ENCODE results near the gene HDAC2. TPM values are rescaled to one million over a fixed set of nuclear protein-coding genes. Genes with fewer than 3 reads are reported as not detected.
"Not testable (repeated sequence)": the region's sequence is repeated elsewhere in the genome, so short reads cannot be mapped to it uniquely, and the experiment has no call there.

HDAC2 gene
- polyA plus RNA-seq, 5 donors, result 177 to 247 (median 222) TPM

GRCh38 chr6:113978084-113978675 is 7.2 kb upstream of the HDAC2 start:
- no peak for DNase-seq

DNA sequence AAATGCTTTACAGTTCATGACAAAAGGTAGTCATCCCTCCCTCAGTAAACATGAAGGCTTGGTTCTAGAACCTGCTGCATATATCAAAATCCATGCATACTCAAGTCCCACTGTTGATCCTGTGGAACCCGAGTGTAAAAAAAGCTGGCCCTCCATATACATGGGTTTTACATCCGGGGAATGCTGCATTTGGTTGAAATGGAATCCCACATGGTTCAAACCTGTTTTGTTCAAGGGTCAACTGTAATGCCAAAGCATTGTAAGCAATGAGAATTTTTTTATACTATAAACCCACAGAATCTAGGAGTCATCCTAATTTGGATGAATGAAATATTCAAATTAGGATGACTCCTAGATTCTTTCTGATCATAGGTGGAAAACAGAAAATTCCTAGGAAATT is 5.9 kb upstream of the HDAC2 start:
- no peak for DNase-seq

DNA sequence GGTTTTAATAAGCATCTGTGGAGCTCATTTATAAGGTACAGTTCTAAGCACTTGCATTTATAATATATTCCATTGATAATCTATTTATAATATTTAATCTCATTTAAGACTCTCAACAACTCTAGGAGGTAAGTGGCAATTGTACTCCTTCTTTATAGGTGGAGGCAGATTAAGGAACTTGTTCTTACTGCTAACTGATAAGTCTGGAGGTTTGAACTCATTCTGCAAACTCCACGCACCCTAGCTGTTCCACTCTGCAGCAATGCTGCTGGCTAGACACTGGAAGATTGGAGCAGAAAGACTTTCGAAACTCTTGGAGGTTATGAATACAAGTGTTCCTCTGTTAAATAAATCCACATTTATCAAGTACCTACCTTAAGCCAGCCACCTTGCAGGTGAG is 793 bp upstream of the HDAC2 start:
- DNase-seq, result no peak

GRCh38 chr6:113969888-113970804 is 802 bp downstream of the HDAC2 start:
- DNase-seq, result peak; percentile 62 to 74

GRCh38 chr6:113968472-113968871 is 2.5 kb downstream of the HDAC2 start:
- no peak for DNase-seq

GRCh38 chr6:113967777-113968176 is 3.2 kb downstream of the HDAC2 start:
- no peak for DNase-seq

DNA sequence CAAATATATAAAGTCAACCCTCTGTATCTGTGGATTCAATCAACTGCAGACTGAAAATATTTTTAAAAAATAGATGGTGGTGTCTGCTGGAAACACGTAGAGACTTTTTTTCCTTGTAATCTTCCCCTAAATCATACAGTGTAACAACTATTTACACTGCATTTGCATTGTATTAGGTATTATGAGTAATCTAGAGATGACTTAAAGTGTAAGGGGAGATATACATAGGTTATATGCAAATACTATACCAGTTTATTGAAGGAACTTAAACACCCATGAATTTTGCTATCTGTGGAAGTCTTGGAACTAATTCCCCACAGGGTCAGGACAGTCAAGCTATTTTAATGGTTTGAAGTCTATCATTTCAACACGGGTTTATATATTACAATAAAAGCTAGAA is 10.2 kb downstream of the HDAC2 start:
- DNase-seq, result no peak

DNA sequence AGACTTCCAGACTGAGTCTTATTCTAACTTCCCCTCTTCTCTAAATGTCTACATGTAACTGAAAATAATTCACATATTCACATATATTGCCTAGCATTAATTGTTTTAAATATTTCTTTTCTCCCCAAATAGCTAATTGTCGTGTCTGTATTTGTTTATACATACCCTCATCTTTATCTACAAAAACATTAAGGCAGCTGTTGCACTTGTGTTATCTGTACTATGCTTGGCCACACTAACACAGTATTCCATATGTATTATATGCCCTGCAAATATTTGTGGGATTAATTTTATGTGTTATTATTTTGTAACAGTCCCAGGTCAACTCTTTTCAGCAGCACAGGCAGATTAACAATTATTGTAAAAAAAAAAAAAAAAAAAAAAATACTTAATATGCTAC is 11.7 kb downstream of the HDAC2 start:
- no peak for DNase-seq

DNA sequence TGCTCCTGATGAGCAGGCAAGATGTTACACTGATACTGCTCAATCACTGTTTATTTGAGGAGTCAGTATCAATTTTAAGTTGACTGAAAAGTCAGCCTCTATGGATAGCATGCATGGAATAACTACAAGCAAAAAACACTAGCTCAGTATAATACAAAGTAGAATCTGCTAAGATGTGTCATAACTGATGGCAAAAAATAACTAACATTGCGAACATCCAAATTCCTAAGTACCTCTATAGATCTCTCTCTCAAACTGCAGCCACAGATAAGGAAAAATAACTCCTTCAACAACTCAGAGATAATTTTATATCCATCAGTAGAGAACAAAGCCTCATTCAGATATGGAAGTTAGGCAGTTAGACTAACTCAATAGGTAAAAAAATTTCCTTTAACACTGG is 16.3 kb downstream of the HDAC2 start:
- DNase-seq, result no peak

- DNase-seq, result no peak
Observed at GRCh38 chr6:113953346-113953745, 17.6 kb downstream of the HDAC2 start.

DNA sequence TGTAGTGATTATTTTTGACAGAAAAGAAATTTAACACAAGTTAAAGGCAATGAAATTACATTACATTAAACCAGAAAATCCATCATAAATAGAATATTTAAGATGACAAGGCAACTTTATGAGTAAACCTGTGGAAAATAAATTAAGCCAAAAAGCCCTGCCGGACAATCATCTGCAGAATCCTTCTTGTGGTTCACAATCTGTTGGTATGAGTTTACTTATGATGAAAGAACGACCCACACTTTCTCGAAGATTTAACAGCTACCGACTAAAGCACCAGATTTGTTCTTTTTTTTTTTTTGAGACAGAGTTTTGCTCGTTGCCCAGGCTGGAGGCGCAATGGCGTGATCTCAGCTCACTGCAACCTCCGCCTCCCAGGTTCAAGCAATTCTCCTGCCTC is 21.4 kb downstream of the HDAC2 start:
- no peak for DNase-seq

DNA sequence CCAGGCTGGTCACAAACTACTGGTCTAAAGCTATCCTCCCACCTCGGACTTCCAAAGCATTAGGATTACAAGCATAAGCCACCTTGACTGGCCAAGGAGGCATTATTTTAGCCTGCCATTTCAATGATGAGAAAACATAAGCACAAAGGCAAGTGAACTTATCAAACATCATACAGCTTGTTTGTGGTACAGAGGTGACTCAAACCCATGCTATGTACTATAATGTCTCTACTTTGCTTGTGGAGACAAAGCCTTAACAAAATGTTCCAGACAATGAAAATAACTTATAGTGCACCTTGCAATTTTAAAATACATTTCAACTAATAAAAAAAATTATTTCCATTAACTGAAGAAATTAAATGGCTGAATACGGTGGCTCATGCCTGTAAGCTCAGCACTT is 26.2 kb downstream of the HDAC2 start:
- DNase-seq, result no peak

DNA sequence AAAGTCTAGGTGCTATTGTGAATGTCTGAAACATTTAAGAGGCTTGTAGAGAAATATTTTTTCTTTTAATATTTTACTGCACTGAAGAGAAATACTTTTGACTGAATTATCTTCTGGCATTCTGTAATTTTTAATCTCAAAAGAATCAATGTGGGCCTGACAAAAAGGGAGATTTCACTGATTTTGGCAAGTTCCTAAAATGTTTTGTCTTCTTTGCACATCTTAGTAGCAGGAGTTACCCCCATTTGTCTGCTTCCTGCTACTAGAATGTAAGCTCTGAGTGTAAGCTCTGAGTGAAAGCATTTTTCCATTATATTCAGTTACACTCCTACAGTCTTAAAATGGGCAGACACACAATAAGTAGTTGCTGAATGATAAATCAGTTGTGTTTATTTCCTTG is 31.1 kb downstream of the HDAC2 start:
- DNase-seq, result no peak

DNA sequence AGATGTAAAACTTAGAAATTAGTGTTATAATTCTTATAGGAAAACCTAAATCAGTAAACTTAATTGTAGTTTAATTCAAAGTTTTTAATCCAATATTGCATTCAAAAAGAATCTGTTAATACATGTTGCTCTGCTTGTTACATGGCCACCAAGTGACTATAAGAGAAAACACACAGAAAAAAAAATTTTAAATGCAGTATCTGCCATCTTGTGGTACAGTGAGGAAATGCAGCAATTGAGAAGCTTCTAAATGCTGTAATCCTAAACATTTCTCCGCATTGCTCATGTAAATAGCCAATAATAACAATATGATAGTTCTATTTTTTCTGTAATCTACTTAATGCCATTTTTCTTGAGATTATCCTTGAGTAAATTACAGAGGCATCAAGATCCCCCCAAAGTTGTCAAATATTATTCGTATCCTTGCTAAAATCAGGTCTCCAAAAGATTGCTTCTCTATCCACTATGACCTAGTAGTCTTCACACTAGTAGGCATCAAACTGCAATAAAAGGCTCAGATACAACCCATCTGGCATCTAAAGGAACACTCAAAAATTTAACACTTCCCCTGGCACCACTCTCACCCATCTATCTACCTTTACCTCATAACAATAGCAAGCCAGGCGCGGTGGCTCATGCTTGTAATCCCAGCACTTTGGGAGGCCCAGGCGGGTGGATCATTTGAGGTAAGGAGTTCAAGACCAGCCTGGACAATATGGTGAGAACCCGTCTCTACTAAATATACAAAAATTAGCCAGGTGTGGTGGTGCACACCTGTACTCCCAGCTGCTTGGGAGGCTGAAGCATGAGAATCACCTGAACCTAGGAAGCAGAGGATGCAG is 34.6 kb downstream of the HDAC2 start:
- peak; percentile 50 to 69 for DNase-seq

DNA sequence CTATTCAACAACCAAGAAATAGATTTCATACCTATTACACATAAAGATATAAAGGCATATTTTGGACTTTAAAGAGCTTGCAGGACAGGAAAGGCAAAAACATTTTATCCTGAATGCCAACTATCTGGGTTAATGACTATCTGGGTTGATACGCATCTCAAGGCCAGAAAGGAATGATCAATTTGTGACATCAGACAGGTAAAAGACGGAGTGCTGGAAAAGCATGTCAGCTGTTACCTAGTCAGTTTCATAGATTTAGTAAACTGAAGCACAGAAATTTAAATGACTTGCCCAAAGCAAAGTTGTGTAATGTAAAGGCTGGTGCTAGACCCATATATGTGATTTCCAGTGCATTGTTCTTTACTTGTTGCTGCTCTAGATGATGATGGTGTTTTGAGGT is 36.8 kb downstream of the HDAC2 start:
- no peak for DNase-seq

- not testable (repeated sequence) for DNase-seq
Observed at GRCh38 chr6:113931907-113932306, 39.0 kb downstream of the HDAC2 start.

- no peak for DNase-seq
Observed at GRCh38 chr6:113930183-113930582, 40.8 kb downstream of the HDAC2 start.

DNA sequence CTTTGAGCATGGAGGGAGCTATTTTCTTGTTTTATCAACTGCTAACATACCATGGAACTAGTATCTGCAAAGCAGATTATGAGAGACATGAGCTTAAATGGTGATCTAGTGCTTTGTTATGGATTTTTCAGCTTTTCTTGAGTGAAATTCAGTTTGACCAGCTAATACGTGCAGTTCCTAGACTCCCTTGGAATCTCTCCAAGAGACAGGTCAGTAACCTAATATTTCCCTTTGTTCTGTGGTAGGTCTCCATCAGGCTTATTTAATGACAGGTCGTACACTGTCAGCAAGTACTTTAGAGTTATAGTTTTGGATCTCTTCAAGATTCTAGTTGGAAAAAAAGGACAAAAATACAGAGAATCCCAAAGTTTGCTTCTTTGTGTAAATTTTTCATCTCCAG is 43.9 kb downstream of the HDAC2 start:
- DNase-seq, result no peak

DNA sequence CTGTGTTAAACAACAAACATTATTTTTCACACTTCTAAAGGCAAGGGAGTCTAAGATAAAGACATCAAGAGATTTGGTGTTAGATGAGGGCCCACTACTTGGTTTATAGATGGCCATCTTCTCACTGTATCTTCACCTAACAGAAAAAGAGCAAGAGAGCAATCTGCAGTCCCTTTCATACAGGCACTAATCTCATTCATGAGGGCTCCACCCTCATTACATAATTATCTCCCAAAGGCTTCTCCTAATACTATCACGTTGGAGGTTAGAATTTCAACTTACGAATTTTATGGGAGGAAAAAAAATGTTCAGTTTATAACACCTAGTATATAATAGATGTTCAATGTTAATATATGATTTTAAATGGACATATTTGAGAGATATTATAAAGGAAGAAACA is 45.6 kb downstream of the HDAC2 start:
- DNase-seq, result no peak

GRCh38 chr6:113924312-113924723 is 46.6 kb downstream of the HDAC2 start:
- DNase-seq, result no peak

GRCh38 chr6:113923526-113923925 is 47.4 kb downstream of the HDAC2 start:
- no peak for DNase-seq

DNA sequence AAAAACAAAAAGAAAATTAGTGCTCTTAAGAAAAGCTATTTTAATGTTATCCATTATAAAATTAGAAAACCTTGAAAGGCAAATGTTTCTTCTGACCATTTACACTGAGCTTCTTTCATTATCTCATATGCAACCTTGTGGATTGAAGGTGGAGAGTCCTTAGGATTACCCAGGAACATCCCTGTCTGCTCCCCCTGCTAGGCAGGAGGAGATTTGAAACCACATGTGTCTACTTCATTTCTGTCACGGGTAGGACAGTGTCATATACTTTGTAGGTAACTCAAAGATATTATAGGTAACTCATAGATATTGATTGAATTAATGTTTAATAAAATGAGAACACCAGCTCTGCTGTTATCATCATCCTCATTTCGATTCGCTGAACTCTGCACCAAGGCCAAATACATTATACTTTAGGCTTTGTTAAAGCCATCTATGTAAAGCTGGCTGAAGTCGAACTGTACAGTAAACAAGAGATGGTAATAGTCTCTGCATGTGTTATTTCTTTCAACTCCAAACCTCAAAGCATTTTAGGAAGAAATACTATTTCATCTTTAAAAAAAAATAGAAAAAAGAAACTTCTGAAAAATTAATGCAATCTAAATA is 49.5 kb downstream of the HDAC2 start:
- no peak for DNase-seq
